BLaER1 (cell line): ENCODE data around the gene AMPD2.

Experiments used
- H3K27ac ChIP-seq: shearing (Covaris generic); formaldehyde crosslinking; 2 replicates; pipeline ENCODE4 v1.8.1; 2022
- H3K27me3 ChIP-seq: shearing (Covaris generic); formaldehyde crosslinking; 2 replicates; pipeline ENCODE4 v1.8.1; 2022
- H3K36me3 ChIP-seq: shearing (Covaris generic); formaldehyde crosslinking; 2 replicates; pipeline ENCODE4 v1.8.1; 2022
- H3K4me1 ChIP-seq: shearing (Covaris generic); formaldehyde crosslinking; 2 replicates; pipeline ENCODE4 v1.8.1; 2022
- H3K4me2 ChIP-seq: shearing (Covaris generic); formaldehyde crosslinking; 2 replicates; pipeline ENCODE4 v1.8.1; 2022
- H3K4me3 ChIP-seq: shearing (Covaris generic); formaldehyde crosslinking; 2 replicates; pipeline ENCODE4 v1.8.1; 2022
- H3K9ac ChIP-seq: shearing (Covaris generic); formaldehyde crosslinking; 2 replicates; pipeline ENCODE4 v1.8.1; 2022
- H3K9me3 ChIP-seq: shearing (Covaris generic); formaldehyde crosslinking; 2 replicates; pipeline ENCODE4 v1.8.1; 2022
- H4K20me1 ChIP-seq: shearing (Covaris generic); formaldehyde crosslinking; 2 replicates; pipeline ENCODE4 v1.8.1; 2022
- Cebpa-rat ChIP-seq: shearing (Covaris generic); IDR thresholded peaks from 2 replicates; pipeline ENCODE4 v1.8.1; 2022

Gene AMPD2

GRCh38 chr1:109649491-109649914 lies 29.9 kb downstream of the AMPD2 start:
- no peaks in the 10 kb centered on the region for H3K36me3 ChIP-seq
- no peak for TF ChIP-seq Cebpa-rat
- H3K9me3 ChIP-seq: no peaks in the 10 kb centered on the region
- H4K20me1 ChIP-seq: no peaks in the 10 kb centered on the region
- H3K4me3 ChIP-seq: no peak overlapping the region
- no peaks in the 10 kb centered on the region for H3K27me3 ChIP-seq
- peaks cover 4% of the 10 kb centered on the region for H3K4me1 ChIP-seq
- no peak overlapping the region for H3K27ac ChIP-seq
- no peak overlapping the region for H3K9ac ChIP-seq
- H3K4me2 ChIP-seq: peak overlapping the region; percentile 24; the same call in 1 of the 2 replicates

GRCh38 chr1:109650609-109651008 lies 31.0 kb downstream of the AMPD2 start:
- Histone ChIP-seq H3K27me3 (no peaks in the 10 kb centered on the region), H3K4me1 (peaks cover 15% of the 10 kb centered on the region), H3K27ac (no peak overlapping the region), H3K9ac (no peak overlapping the region), H3K4me2 (no peak overlapping the region), H3K4me3 (no peak overlapping the region), H3K9me3 (no peaks in the 10 kb centered on the region), H3K36me3 (no peaks in the 10 kb centered on the region), H4K20me1 (no peaks in the 10 kb centered on the region)
- no peak for TF ChIP-seq Cebpa-rat

DNA sequence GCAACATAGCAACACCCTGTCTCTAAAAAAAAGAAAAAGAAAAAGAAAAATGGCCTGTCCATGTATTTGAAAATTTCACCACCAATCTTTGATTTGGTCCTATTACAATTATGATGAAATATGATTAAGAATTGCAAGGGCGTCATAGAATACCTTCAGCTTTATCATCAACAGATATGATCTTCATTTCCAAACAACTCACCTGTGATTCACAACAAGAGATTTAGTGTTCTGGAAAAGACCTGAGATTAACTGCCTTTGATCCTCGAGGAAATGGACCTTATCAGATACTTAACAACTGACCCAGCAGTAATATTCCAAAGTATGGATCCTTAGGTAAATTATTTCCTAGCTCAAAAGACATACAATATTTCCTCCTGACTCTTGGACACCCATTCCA lies 32.8 kb downstream of the AMPD2 start:
- peaks cover 24% of the 10 kb centered on the region for H3K4me1 ChIP-seq
- H3K27me3 ChIP-seq: no peaks in the 10 kb centered on the region
- no peak overlapping the region for H3K4me2 ChIP-seq
- no peak overlapping the region for H3K27ac ChIP-seq
- no peaks in the 10 kb centered on the region for H3K9me3 ChIP-seq
- TF ChIP-seq Cebpa-rat: no peak
- H3K36me3 ChIP-seq: no peaks in the 10 kb centered on the region
- H4K20me1 ChIP-seq: no peaks in the 10 kb centered on the region
- H3K4me3 ChIP-seq: no peak overlapping the region
- H3K9ac ChIP-seq: no peak overlapping the region

DNA sequence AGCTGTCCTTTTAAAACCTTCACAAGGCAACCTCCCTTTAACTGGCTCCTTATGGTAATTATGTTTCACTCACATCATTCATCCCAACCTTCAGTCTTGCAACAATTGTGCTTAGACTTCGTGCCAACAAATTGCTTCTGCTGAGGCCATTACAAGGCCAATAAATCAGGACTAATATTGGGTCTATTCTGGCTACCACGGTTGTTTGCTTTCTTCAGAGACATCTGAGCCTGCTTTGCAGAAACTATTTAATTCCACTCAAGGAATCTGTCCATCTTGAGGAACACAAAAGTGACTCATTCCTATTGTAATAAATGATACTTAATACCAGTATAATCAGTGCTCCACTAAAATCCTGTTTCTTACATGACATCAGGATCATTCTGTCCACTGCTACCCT lies 33.7 kb downstream of the AMPD2 start:
- Histone ChIP-seq H3K9me3 (no peaks in the 10 kb centered on the region), H3K4me1 (peaks cover 26% of the 10 kb centered on the region), H3K36me3 (no peaks in the 10 kb centered on the region), H3K4me2 (no peak overlapping the region), H3K27ac (no peak overlapping the region), H3K9ac (no peak overlapping the region), H3K27me3 (no peaks in the 10 kb centered on the region), H4K20me1 (no peaks in the 10 kb centered on the region), H3K4me3 (no peak overlapping the region)
- no peak for TF ChIP-seq Cebpa-rat

GRCh38 chr1:109654519-109654918 lies 34.9 kb downstream of the AMPD2 start:
- Histone ChIP-seq H3K36me3 (peaks cover 5% of the 10 kb centered on the region; the same call in 1 of the 2 replicates), H3K9ac (no peak overlapping the region), H3K9me3 (no peaks in the 10 kb centered on the region), H3K4me3 (no peak overlapping the region), H3K27me3 (no peaks in the 10 kb centered on the region), H3K4me2 (peak overlapping the region; percentile 94), H3K27ac (no peak overlapping the region), H4K20me1 (no peaks in the 10 kb centered on the region), H3K4me1 (peaks cover 39% of the 10 kb centered on the region)
- no peak for TF ChIP-seq Cebpa-rat

DNA sequence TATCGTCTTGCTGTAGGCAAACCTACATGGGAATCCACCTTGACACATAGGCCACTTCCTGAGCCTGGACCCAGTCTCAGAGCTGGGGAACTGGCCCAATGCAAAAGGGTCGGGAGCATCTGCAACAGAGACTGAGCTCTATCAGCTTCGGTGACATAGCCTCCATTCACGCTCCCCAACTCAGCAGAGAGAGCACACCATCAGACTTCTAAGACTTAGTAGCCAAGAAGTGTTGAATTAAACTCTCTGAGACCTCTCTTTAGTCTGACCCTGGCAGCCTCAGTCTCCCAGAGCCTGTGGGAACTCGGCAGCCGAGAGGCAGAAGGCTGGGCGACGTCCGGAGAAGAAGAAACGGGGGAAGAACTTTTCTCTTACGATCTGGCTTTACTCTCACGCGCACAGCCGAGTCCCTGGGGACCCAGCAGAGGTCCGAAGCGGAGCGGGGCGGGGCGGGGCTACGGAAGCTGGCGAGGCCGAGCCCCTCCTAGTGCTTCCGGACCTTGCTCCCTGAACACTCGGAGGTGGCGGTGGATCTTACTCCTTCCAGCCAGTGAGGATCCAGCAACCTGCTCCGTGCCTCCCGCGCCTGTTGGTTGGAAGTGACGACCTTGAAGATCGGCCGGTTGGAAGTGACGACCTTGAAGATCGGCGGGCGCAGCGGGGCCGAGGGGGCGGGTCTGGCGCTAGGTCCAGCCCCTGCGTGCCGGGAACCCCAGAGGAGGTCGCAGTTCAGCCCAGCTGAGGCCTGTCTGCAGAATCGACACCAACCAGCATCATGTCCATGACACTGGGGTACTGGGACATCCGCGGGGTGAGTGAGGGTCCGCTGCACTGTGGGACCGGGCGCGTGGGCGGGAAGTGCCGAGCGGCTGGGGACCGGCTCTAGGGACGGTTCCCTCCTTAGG lies 36.2 kb downstream of the AMPD2 start, which contains the start of gene GSTM4:
Gene GSTM4 (plus strand): TSS at position 485 of the 905 bp plus-strand sequence. CDS start 291 bp downstream, at position 776.
- no peaks in the 10 kb centered on the region for H4K20me1 ChIP-seq
- peak within 1 kb of the TSS; percentile 94 for H3K4me2 ChIP-seq
- H3K9me3 ChIP-seq: no peaks in the 10 kb centered on the region
- no peaks in the 10 kb centered on the region for H3K27me3 ChIP-seq
- H3K27ac ChIP-seq: peak within 1 kb of the TSS; percentile 72
- H3K9ac ChIP-seq: peak within 1 kb of the TSS; percentile 77
- H3K4me1 ChIP-seq: peaks cover 50% of the 10 kb centered on the region
- TF ChIP-seq Cebpa-rat: no peak
- H3K4me3 ChIP-seq: peak within 1 kb of the TSS; percentile 72
- peaks cover 5% of the 10 kb centered on the region; the same call in 1 of the 2 replicates for H3K36me3 ChIP-seq

GRCh38 chr1:109657395-109657794 lies 37.8 kb downstream of the AMPD2 start:
- Histone ChIP-seq H4K20me1 (no peaks in the 10 kb centered on the region), H3K4me2 (peak overlapping the region; percentile 94), H3K36me3 (peaks cover 5% of the 10 kb centered on the region; the same call in 1 of the 2 replicates), H3K4me3 (no peak overlapping the region), H3K27me3 (no peaks in the 10 kb centered on the region), H3K9me3 (no peaks in the 10 kb centered on the region), H3K9ac (no peak overlapping the region), H3K27ac (no peak overlapping the region), H3K4me1 (peaks cover 50% of the 10 kb centered on the region)
- no peak for TF ChIP-seq Cebpa-rat

- Histone ChIP-seq H3K36me3 (peaks cover 5% of the 10 kb centered on the region; the same call in 1 of the 2 replicates), H3K27ac (no peak overlapping the region), H3K27me3 (no peaks in the 10 kb centered on the region), H4K20me1 (no peaks in the 10 kb centered on the region), H3K4me2 (no peak overlapping the region), H3K4me1 (peaks cover 50% of the 10 kb centered on the region), H3K9ac (no peak overlapping the region), H3K9me3 (no peaks in the 10 kb centered on the region), H3K4me3 (no peak overlapping the region)
- no peak for TF ChIP-seq Cebpa-rat
Observed at GRCh38 chr1:109657970-109658369, 38.3 kb downstream of the AMPD2 start.

GRCh38 chr1:109658533-109659042 lies 39.0 kb downstream of the AMPD2 start:
- no peak overlapping the region for H3K4me2 ChIP-seq
- H3K27ac ChIP-seq: no peak overlapping the region
- H3K4me3 ChIP-seq: no peak overlapping the region
- H3K9ac ChIP-seq: no peak overlapping the region
- H3K4me1 ChIP-seq: peaks cover 50% of the 10 kb centered on the region
- TF ChIP-seq Cebpa-rat: no peak
- peaks cover 5% of the 10 kb centered on the region; the same call in 1 of the 2 replicates for H3K36me3 ChIP-seq
- no peaks in the 10 kb centered on the region for H3K9me3 ChIP-seq
- no peaks in the 10 kb centered on the region for H3K27me3 ChIP-seq
- no peaks in the 10 kb centered on the region for H4K20me1 ChIP-seq

GRCh38 chr1:109659145-109659544 lies 39.5 kb downstream of the AMPD2 start:
- TF ChIP-seq Cebpa-rat: no peak
- no peak overlapping the region for H3K27ac ChIP-seq
- H3K36me3 ChIP-seq: peaks cover 5% of the 10 kb centered on the region; the same call in 1 of the 2 replicates
- peaks cover 50% of the 10 kb centered on the region for H3K4me1 ChIP-seq
- H4K20me1 ChIP-seq: no peaks in the 10 kb centered on the region
- no peaks in the 10 kb centered on the region for H3K27me3 ChIP-seq
- H3K4me2 ChIP-seq: peak overlapping the region; percentile 49
- no peak overlapping the region for H3K4me3 ChIP-seq
- no peaks in the 10 kb centered on the region for H3K9me3 ChIP-seq
- no peak overlapping the region for H3K9ac ChIP-seq
